Measurements from ENCODE around the gene REC114.

- TF ChIP-seq CTCF (IDR thresholded peaks at IDR 0.05) (no peak), EZH2 (IDR thresholded peaks at IDR 0.05; ENCODE audit: borderline replicate concordance, insufficient read depth, low read depth, low read length, poor library complexity, severe bottlenecking) (no peak)
Observed at GRCh38 chr15:73589766-73590165, 146.8 kb downstream of the REC114 start.
